Measurements from ENCODE around the gene PIM3.
A peak's percentile ranks its signal among the peaks of the same experiment; 100 is the strongest.

PIM3 gene

GRCh38 chr22:50009765-50010675, 49.4 kb downstream of the PIM3 start:
- peak overlapping the region in 3 of 7 experiments; percentile 4 to 28 (median 14) for H3K4me3 ChIP-seq

DNA sequence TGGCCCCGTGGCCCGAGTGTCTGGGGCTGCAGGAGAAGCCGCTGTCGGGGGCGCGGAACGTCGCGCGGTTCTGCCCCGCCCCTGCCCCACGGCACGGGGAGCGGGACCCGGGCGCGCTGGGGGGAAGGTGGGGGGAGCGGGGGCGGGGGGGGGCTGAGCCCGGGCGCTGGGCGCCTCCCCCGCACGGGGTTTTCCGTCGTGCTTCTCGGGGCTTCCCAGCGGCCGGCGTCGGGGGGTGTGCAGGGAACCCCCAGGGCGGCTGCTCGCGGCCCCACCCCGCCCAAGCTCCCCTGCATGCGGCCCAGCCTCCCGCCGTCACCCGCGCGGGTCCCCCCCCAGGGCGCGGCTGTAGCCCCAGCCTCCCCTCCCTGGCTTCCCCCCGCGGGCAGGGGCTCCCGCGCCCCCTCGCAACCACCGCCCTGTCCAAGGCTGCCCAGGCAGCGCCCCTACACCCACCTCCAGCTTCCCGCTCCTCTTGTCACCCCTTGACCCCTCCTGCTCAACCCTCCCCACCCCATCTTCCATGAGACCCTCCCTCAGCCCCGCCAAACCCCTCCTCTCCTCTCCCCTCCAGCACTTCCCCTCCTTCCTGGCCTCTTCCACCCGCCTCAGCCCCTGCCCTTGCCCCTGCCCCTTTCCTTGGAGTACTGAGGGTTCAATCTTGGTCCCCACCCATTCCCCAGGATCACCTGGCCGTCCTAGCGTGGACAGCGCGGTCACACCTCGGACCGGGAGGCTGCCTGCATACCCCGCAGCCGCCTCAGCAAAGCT, 50.3 kb downstream of the PIM3 start:
- H3K4me3 ChIP-seq, result peak overlapping the region in 3 of 7 experiments; percentile 4 to 28 (median 14)
- H3K27ac ChIP-seq, result peak overlapping the region in 7 of 21 experiments; percentile 18 to 70 (median 38)

More at GRCh38 chr22:50009765-50010675, 49.4 kb downstream of the PIM3 start:
- peak overlapping the region in 4 of 21 experiments; percentile 34 to 70 (median 43) for H3K27ac ChIP-seq

DNA sequence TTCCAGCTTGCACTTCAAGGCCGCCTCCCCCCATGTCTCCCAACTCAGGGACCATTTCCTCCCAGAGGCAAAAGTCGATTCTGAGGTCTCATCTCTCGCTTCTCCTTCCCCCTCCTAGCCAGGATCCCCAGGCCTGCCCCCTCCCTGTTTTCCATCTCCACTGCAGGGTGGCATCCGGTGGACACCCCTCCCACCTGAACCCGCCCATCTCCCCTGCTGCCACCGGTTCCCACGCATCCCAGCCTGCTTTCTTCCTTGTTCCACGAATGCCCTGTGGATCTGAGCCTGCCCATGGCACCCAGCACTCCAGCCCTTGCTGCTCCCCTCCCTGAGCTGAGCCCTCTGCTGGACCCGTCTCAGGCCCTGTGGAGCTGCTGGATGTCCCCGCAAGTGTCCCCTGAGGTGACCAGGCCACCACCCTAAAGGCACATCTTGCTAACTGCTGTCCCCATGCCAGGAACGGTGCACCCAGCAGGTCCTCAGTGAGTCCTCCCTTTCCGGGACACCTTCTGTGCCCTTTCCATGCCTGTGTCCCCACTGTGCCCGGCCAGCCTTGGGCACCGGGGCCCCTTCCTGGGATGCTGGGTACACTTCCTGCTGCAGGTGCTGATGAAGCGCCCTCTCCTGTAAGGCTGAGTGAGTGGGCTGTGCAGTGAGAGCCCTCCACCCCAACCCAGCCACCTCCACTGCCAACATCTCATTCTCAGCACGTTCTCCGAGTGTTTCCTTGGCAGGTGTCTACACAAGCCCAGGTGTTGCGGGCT, 51.1 kb downstream of the PIM3 start:
- Histone ChIP-seq H3K27ac (peak overlapping the region in 6 of 21 experiments; percentile 18 to 70 (median 36)), H3K4me3 (peak overlapping the region in 1 of 7 experiments; percentile 28)

- Histone ChIP-seq H3K4me3 (no peak within 1 kb of the TSS), H3K27ac (peak within 1 kb of the TSS in 2 of 21 experiments; percentile 34 to 70)
Measured at GRCh38 chr22:50012211-50013181, 51.9 kb downstream of the PIM3 start, which contains the start of gene IL17REL. Gene IL17REL, minus strand, starts transcription at chr22:50012765. Its CDS starts 119 bp downstream, at chr22:50012646.

Data from skin epidermis (tissue), 12 donors.